Gastrocnemius medialis (tissue), 4 donors: Measurements from ENCODE around the gene ELFN2.

Source experiments
- CTCF ChIP-seq, 5 experiments: fragments of 450-650 bp in 3 of 5; fragments of 200-600 bp in 2 of 5; sonication (generic) in 2 of 5; IDR thresholded peaks in 4 of 5; conservative IDR thresholded peaks in 1 of 5; 1 replicate in 4 of 5; 2 replicates in 1 of 5; pipeline ENCODE4 v1.5.1; 2016 to 2019; ENCODE audit warnings: antibody characterized with exemption in 5 of 5, mild to moderate bottlenecking in 3 of 5, moderate library complexity in 3 of 5
- POLR2A ChIP-seq, 2 donors: fragments of 450-650 bp; IDR thresholded peaks; one replicate each; pipeline ENCODE4 v1.6.1; 2017; ENCODE audit warnings: antibody characterized with exemption in 2 of 2, mild to moderate bottlenecking in 2 of 2, moderate library complexity in 2 of 2

DNA sequence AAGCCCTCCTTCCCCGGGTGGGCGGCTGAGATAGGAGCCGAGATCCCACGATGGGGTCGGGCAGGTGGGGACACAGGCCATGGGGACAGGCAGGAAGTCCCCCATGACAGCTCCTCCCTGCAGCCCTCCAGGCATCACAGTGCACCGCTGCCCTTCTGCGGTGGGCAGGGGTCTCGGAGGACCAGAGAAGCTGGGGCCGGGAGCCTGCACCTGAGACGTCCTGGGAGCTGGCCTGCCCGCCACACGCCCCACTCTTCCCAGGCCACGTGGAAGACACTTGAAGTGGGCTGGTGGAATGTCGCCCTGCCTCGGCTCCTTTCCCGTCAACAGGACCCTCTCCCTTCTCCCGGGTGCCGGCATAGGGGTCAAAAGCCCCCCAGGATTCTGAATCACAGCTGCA, 55.4 kb downstream of the ELFN2 start:
- TF ChIP-seq CTCF (IDR thresholded peaks at IDR 0.05 in 4 of 5, conservative IDR thresholded peaks at IDR 0.05 in 1 of 5) (no peak), POLR2A (IDR thresholded peaks at IDR 0.05) (no peak)
